Neuronal stem cell (in vitro differentiated cells): Measurements from ENCODE around the gene LSM12.
A peak's percentile ranks its signal among the peaks of the same experiment; 100 is the strongest.

Source experiments
- DNase-seq: peaks from one replicate; pipeline ENCODE4 v3.0.0-alpha.2; 2013; ENCODE audit warnings: low spot score
- H2AFZ ChIP-seq: one replicate; pipeline ENCODE4 v1.6.1; 2013; ENCODE audit warnings: mild to moderate bottlenecking, low read length, inconsistent platforms
- H2AK5ac ChIP-seq: 2 replicates; pipeline ENCODE4 v1.6.1; 2013; ENCODE audit warnings: low read depth, mild to moderate bottlenecking, inconsistent platforms, low read length, moderate library complexity, mixed read lengths
- H2BK120ac ChIP-seq: 2 replicates; pipeline ENCODE4 v1.6.1; 2013; ENCODE audit warnings: low read depth, mild to moderate bottlenecking, inconsistent platforms, low read length, moderate library complexity, mixed read lengths
- H2BK12ac ChIP-seq: one replicate; pipeline ENCODE4 v1.6.1; 2013; ENCODE audit warnings: low read length, inconsistent platforms
- H2BK15ac ChIP-seq: 2 replicates; pipeline ENCODE4 v1.6.1; 2013; ENCODE audit warnings: mild to moderate bottlenecking, low read length, inconsistent platforms, mixed read lengths
- H2BK5ac ChIP-seq: one replicate; pipeline ENCODE4 v1.6.1; 2013; ENCODE audit warnings: inconsistent platforms, mild to moderate bottlenecking, low read length, moderate library complexity
- H3K14ac ChIP-seq: one replicate; pipeline ENCODE4 v1.6.1; 2013; ENCODE audit warnings: low read length, inconsistent platforms
- H3K18ac ChIP-seq: 2 replicates; pipeline ENCODE4 v1.6.1; 2013; ENCODE audit warnings: low read length, inconsistent platforms
- H3K23ac ChIP-seq: 2 replicates; pipeline ENCODE4 v1.6.1; 2013; ENCODE audit warnings: low read depth, mild to moderate bottlenecking, mixed read lengths, low read length, inconsistent platforms; ENCODE audit not compliant: poor library complexity
- H3K27ac ChIP-seq: replicated peaks from 3 replicates; pipeline ENCODE4 v1.5.1; 2013; ENCODE audit warnings: low read length, inconsistent platforms
- H3K27me3 ChIP-seq, 3 experiments: 2 replicates each; pipeline ENCODE4 v1.6.1; 2013; ENCODE audit warnings: low read length in 3 of 3, mild to moderate bottlenecking in 2 of 3, inconsistent platforms in 1 of 3, low read depth in 1 of 3, mixed read lengths in 1 of 3, moderate library complexity in 1 of 3; ENCODE audit not compliant: control insufficient read depth in 3 of 3, insufficient read depth in 3 of 3
- H3K36me3 ChIP-seq, 2 donors: replicated peaks in 1 of 2; 2 replicates each; pipeline ENCODE4 v1.6.1; 2013; ENCODE audit warnings: low read length in 2 of 2; ENCODE audit not compliant: control insufficient read depth in 2 of 2, insufficient read depth in 2 of 2
- H3K4ac ChIP-seq: 2 replicates; pipeline ENCODE4 v1.6.1; 2013; ENCODE audit warnings: inconsistent platforms, mild to moderate bottlenecking, low read length, moderate library complexity
- H3K4me1 ChIP-seq, 2 donors: 1 replicate in 1 of 2; 2 replicates in 1 of 2; pipeline ENCODE4 v1.6.1; 2013; ENCODE audit warnings: low read length in 2 of 2, low read depth in 1 of 2; ENCODE audit not compliant: control insufficient read depth in 2 of 2, insufficient read depth in 1 of 2
- H3K4me2 ChIP-seq: one replicate; pipeline ENCODE4 v1.6.1; 2013; ENCODE audit warnings: mild to moderate bottlenecking, low read length, inconsistent platforms; ENCODE audit not compliant: insufficient read depth, poor library complexity, severe bottlenecking
- H3K4me3 ChIP-seq, 2 donors: 2 replicates each; pipeline ENCODE4 v1.5.1; 2013; ENCODE audit warnings: low read length in 2 of 2, mild to moderate bottlenecking in 2 of 2, inconsistent platforms in 1 of 2, moderate library complexity in 1 of 2
- H3K79me1 ChIP-seq: one replicate; pipeline ENCODE4 v1.6.1; 2013; ENCODE audit warnings: low read depth, mild to moderate bottlenecking, inconsistent platforms, low read length, moderate library complexity
- H3K9ac ChIP-seq: one replicate; pipeline ENCODE4 v1.6.1; 2013; ENCODE audit warnings: mild to moderate bottlenecking, low read depth, low read length, inconsistent platforms; ENCODE audit not compliant: poor library complexity
- H3K9me3 ChIP-seq, 2 donors: replicated peaks in 1 of 2; 2 replicates each; pipeline versions ENCODE3 to v1.6.1; 2013; ENCODE audit warnings: low read length in 2 of 2, mild to moderate bottlenecking in 2 of 2, inconsistent platforms in 1 of 2, low read depth in 1 of 2, mixed read lengths in 1 of 2, moderate library complexity in 1 of 2; ENCODE audit not compliant: control insufficient read depth in 2 of 2, insufficient read depth in 1 of 2
- H4K8ac ChIP-seq: one replicate; pipeline ENCODE4 v1.6.1; 2013; ENCODE audit warnings: low read depth, mild to moderate bottlenecking, inconsistent platforms, low read length, moderate library complexity
- H4K91ac ChIP-seq: one replicate; pipeline ENCODE4 v1.6.1; 2013; ENCODE audit warnings: low read length, low read depth, mild to moderate bottlenecking, inconsistent platforms; ENCODE audit not compliant: poor library complexity
- WGBS, 2 donors: extraction: QIAGEN DNeasy Blood & Tissue Kit; methylation state at CpG; one replicate each; pipeline ENCODE4 v1.1.7; 2013; ENCODE audit warnings: missing lambda C conversion rate in 2 of 2, mixed read lengths in 1 of 2; ENCODE audit not compliant: insufficient read length in 2 of 2, insufficient replicate concordance in 1 of 2; ENCODE audit errors: extremely low coverage in 2 of 2; 5-methylcytosine and 5-hydroxymethylcytosine counted together

Gene LSM12

GRCh38 chr17:43995150-43995471 is 71.4 kb downstream of the LSM12 start:
- Histone ChIP-seq H3K23ac (peak overlapping the region; percentile 81), H2AFZ (peak overlapping the region; percentile 93), H3K79me1 (no peaks in the 10 kb centered on the region), H2BK15ac (no peak overlapping the region), H3K14ac (no peak overlapping the region), H3K4ac (no peak overlapping the region), H3K4me3 (no peak overlapping the region), H3K4me2 (peak overlapping the region; percentile 76), H3K27me3 (peaks cover 0 to 39% (median 13%) of the 10 kb centered on the region in 3 experiments), H3K27ac (no peak overlapping the region), H3K9ac (no peak overlapping the region), H3K36me3 (no peaks in the 10 kb centered on the region), H2BK5ac (peak overlapping the region; percentile 63), H2BK12ac (no peak overlapping the region), H4K91ac (no peak overlapping the region), H2AK5ac (no peak overlapping the region), H2BK120ac (no peak overlapping the region), H3K4me1 (peaks cover 2 to 3% of the 10 kb centered on the region in 2 donors), H3K9me3 (no peaks in the 10 kb centered on the region), H3K18ac (no peak overlapping the region), H4K8ac (no peak overlapping the region)
- no peak for DNase-seq
- WGBS, 2 donors, result no CpG with 5 or more reads among the region's 12 CpGs

DNA sequence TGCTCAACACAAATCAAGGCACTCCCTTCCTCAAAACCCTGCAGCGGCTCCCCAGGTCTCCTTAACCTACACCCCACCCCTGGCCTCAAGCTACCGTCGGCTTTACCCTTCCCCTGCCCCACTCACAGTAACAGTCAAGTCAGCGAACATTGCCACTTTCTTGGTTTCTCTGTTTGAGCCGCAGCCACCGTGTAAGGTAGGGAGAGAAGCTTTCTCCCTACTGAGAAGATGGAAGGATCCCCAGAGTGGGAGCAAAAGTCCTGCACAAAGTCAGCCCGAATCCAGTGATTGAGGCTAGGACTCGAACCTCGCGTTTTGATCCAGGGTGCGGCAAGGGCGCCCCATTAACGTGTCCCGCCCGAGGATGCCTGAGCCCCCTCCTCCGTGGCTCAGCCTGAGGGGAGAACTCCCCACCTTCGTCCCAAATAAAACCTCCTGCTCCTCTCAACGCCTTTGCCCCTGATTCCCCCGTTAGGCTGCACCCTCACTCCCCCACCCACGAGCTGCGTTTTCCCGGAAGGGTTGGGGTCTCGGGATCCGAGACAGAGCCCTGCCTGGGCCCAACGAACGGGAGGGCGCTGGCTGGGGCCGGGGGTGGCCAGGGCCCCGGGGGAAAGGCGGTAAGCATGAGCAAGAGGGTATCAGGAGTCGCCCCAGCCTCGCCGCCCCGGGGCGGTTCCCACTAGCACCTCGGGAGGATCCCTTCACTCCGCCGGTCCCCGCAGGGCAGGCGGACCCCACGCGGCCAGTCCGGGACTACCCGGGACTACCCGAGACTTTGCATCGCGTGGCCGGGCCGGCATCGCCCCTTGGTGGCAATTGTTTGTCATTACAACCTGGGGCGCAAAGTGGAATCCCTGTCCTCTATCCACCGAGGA is 72.0 kb downstream of the LSM12 start:
- no peak overlapping the region for H4K8ac ChIP-seq
- peak overlapping the region; percentile 81 for H3K23ac ChIP-seq
- H3K4me3 ChIP-seq, result peak overlapping the region; percentile 4 to 71
- peaks cover 0 to 35% (median 9%) of the 10 kb centered on the region in 3 experiments for H3K27me3 ChIP-seq
- no peaks in the 10 kb centered on the region for H3K9me3 ChIP-seq
- H2BK5ac ChIP-seq, result peak overlapping the region; percentile 63
- peak overlapping the region; percentile 76 for H3K4me2 ChIP-seq
- no CpG with 5 or more reads among the region's 52 CpGs for WGBS, 2 donors
- H2BK120ac ChIP-seq, result no peak overlapping the region
- no peaks in the 10 kb centered on the region for H3K36me3 ChIP-seq
- peak overlapping the region; percentile 70 for H3K9ac ChIP-seq
- peak overlapping the region; percentile 95 for H3K18ac ChIP-seq
- no peak overlapping the region for H4K91ac ChIP-seq
- H2AFZ ChIP-seq, result peak overlapping the region; percentile 93
- H2AK5ac ChIP-seq, result peak overlapping the region; percentile 24
- no peak overlapping the region for H3K14ac ChIP-seq
- no peak overlapping the region for H3K27ac ChIP-seq
- no peak overlapping the region for H3K4ac ChIP-seq
- no peaks in the 10 kb centered on the region for H3K79me1 ChIP-seq
- no peak for DNase-seq
- H2BK12ac ChIP-seq, result no peak overlapping the region
- peaks cover 2 to 3% of the 10 kb centered on the region in 2 donors for H3K4me1 ChIP-seq
- H2BK15ac ChIP-seq, result peak overlapping the region; percentile 74

- Histone ChIP-seq H3K79me1 (no peaks in the 10 kb centered on the region), H3K14ac (no peak overlapping the region), H2BK5ac (no peak overlapping the region), H3K4me1 (peaks cover 2 to 3% of the 10 kb centered on the region in 2 donors), H3K27me3 (peaks cover 0 to 33% (median 9%) of the 10 kb centered on the region in 3 experiments), H2BK12ac (no peak overlapping the region), H3K23ac (no peak overlapping the region), H2AK5ac (no peak overlapping the region), H3K9me3 (no peaks in the 10 kb centered on the region), H3K9ac (no peak overlapping the region), H4K8ac (no peak overlapping the region), H3K4ac (no peak overlapping the region), H2BK15ac (no peak overlapping the region), H3K27ac (no peak overlapping the region), H4K91ac (no peak overlapping the region), H3K18ac (no peak overlapping the region), H3K4me3 (no peak overlapping the region), H3K4me2 (no peak overlapping the region), H3K36me3 (no peaks in the 10 kb centered on the region), H2AFZ (no peak overlapping the region), H2BK120ac (no peak overlapping the region)
- no CpG with 5 or more reads among the region's 14 CpGs for WGBS, 2 donors
- no peak for DNase-seq
These were observed 73.8 kb downstream of the LSM12 start for GRCh38 chr17:43992641-43993040.

- Histone ChIP-seq H4K91ac (no peak overlapping the region), H3K4ac (no peak overlapping the region), H3K27me3 (peaks cover 2 to 46% (median 6%) of the 10 kb centered on the region in 3 experiments), H2BK12ac (no peak overlapping the region), H4K8ac (no peak overlapping the region), H2BK15ac (no peak overlapping the region), H2BK120ac (no peak overlapping the region), H3K27ac (no peak overlapping the region), H3K14ac (no peak overlapping the region), H3K36me3 (no peaks in the 10 kb centered on the region), H3K23ac (no peak overlapping the region), H3K18ac (no peak overlapping the region), H3K4me2 (no peak overlapping the region), H3K4me3 (no peak overlapping the region), H2AK5ac (no peak overlapping the region), H3K79me1 (no peaks in the 10 kb centered on the region), H3K4me1 (peaks cover 4 to 5% of the 10 kb centered on the region in 2 donors), H3K9me3 (no peaks in the 10 kb centered on the region), H3K9ac (no peak overlapping the region), H2BK5ac (no peak overlapping the region), H2AFZ (no peak overlapping the region)
- no peak for DNase-seq
- no CpG with 5 or more reads among the region's 9 CpGs for WGBS, 2 donors
These were observed 78.2 kb downstream of the LSM12 start for GRCh38 chr17:43988301-43988700.
